Progenitor cell of endocrine pancreas (in vitro differentiated cells): Measurements from ENCODE around the gene SPAG16. TPM values are rescaled to one million over a fixed set of nuclear protein-coding genes. Genes with fewer than 3 reads are reported as not detected.
"Not testable (repeated sequence)": the region's sequence is repeated elsewhere in the genome, so short reads cannot be mapped to it uniquely, and the experiment has no call there.

Source experiments
- DNase-seq: peaks from one replicate; pipeline ENCODE4 v3.0.0; 2021; ENCODE audit warnings: low spot score; ENCODE audit not compliant: unreplicated experiment
- H3K27ac Mint-ChIP-seq: 2 replicates; pipeline ENCODE4 v1.8.0; 2021; ENCODE audit warnings: mild to moderate bottlenecking, moderate library complexity, mixed read lengths
- H3K27me3 Mint-ChIP-seq: 2 replicates; pipeline ENCODE4 v1.8.0; 2021; ENCODE audit warnings: mixed read lengths
- H3K36me3 Mint-ChIP-seq: 2 replicates; pipeline ENCODE4 v1.8.0; 2022; ENCODE audit warnings: mixed read lengths; ENCODE audit not compliant: insufficient read depth
- H3K4me1 Mint-ChIP-seq: 2 replicates; pipeline ENCODE4 v1.8.0; 2021; ENCODE audit warnings: low read depth, mixed read lengths
- H3K4me3 Mint-ChIP-seq: 2 replicates; pipeline ENCODE4 v1.8.0; 2021; ENCODE audit warnings: low read depth, mild to moderate bottlenecking, moderate library complexity, mixed read lengths
- H3K9me3 Mint-ChIP-seq: 2 replicates; pipeline ENCODE4 v1.8.0; 2021; ENCODE audit warnings: low read depth, mixed read lengths
- total RNA-seq: library from RNA; stranded (reverse); gene quantifications from 2 replicates; pipeline ENCODE4 v1.2.1, GENCODE V29; 2021
- TF ChIP-seq, protein P1 (sequence below): fragments of 200-600 bp; sonication (generic); IDR thresholded peaks from one replicate; pipeline ENCODE4 v1.5.0; 2021; ENCODE audit warnings: antibody characterized with exemption, mild to moderate bottlenecking; ENCODE audit not compliant: unreplicated experiment

The SPAG16 gene
- total RNA-seq, 1 donor from 2014 or later: 52.8 TPM

DNA sequence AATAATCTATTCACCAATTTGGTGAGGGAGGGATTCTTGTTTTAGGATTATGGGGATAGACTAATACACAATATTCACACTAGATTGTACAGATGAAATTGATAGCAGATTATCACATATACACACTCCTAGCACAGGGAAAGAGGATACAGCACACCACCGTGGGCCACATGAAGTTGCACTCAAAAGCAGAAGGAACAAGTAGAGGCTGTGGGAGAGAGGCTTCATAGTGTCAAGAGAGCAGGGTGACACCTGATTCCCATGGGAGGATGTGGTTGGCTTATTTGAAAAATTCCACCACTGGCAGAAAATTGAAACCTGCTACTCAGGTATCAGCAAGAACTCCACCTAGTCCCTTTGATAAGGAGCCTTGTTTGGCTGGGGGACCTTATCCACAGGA is 395.6 kb downstream of the SPAG16 start:
- DNase-seq: no peak
- H3K4me1 Mint-ChIP-seq: peaks cover 2% of the 10 kb centered on the region
- H3K27ac Mint-ChIP-seq: no peak overlapping the region
- H3K9me3 Mint-ChIP-seq: peaks cover 37% of the 10 kb centered on the region
- H3K27me3 Mint-ChIP-seq: no peaks in the 10 kb centered on the region
- peaks cover 10% of the 10 kb centered on the region for H3K36me3 Mint-ChIP-seq
- TF ChIP-seq, protein P1, sequence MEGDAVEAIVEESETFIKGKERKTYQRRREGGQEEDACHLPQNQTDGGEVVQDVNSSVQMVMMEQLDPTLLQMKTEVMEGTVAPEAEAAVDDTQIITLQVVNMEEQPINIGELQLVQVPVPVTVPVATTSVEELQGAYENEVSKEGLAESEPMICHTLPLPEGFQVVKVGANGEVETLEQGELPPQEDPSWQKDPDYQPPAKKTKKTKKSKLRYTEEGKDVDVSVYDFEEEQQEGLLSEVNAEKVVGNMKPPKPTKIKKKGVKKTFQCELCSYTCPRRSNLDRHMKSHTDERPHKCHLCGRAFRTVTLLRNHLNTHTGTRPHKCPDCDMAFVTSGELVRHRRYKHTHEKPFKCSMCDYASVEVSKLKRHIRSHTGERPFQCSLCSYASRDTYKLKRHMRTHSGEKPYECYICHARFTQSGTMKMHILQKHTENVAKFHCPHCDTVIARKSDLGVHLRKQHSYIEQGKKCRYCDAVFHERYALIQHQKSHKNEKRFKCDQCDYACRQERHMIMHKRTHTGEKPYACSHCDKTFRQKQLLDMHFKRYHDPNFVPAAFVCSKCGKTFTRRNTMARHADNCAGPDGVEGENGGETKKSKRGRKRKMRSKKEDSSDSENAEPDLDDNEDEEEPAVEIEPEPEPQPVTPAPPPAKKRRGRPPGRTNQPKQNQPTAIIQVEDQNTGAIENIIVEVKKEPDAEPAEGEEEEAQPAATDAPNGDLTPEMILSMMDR: no peak
- H3K4me3 Mint-ChIP-seq: no peak overlapping the region

DNA sequence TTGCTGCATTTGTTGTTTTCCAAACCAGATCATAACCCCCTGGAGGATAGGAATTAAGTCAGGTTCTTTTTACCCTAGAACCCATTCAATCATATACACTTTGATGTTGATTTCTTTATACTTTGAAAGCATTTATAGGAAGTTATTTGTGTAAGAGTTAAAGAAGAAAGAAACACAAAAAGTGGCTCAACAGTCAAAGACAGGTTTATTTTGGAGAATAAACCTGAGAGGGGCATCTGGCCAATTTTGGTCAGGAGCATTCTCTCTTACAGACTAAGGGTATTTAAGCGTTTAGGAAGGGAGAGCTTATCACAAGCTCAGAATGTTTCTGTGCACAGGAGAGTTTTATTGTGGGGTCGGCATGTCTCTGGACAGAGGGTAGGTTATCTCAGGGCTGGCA is 398.0 kb downstream of the SPAG16 start:
- Mint-ChIP-seq H3K9me3 (peaks cover 41% of the 10 kb centered on the region), H3K27me3 (no peaks in the 10 kb centered on the region)

DNA sequence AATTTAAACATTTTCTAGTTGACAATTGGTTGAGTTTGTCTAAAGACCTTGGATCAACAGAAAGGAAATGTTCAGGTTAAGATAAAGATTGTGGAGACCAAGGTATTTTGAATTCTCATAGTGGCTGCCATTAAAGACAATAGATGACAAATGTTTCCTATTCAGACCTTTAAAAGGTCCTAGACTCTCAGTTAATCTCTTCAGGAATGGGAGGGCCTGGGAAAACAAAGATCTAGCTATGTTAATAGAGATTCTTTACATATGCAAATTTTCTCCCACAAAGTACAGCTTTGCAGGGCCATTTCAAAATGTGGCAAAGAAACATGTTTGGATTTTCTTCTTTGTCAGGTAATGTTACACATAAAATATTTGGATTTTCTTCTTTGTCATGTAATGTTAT is 403.9 kb downstream of the SPAG16 start:
- Mint-ChIP-seq H3K4me1 (peaks cover 8% of the 10 kb centered on the region), H3K27me3 (no peaks in the 10 kb centered on the region), H3K36me3 (peaks cover 7% of the 10 kb centered on the region), H3K27ac (no peak overlapping the region), H3K9me3 (peaks cover 19% of the 10 kb centered on the region), H3K4me3 (no peak overlapping the region)
- no peak for DNase-seq
- TF ChIP-seq, protein P1: no peak

More for the DNA sequence above, 398.0 kb downstream of the SPAG16 start:
- Mint-ChIP-seq H3K36me3 (peaks cover 10% of the 10 kb centered on the region), H3K4me1 (peaks cover 2% of the 10 kb centered on the region), H3K4me3 (no peak overlapping the region), H3K27ac (no peak overlapping the region)
- TF ChIP-seq, protein P1: no peak
- no peak for DNase-seq

DNA sequence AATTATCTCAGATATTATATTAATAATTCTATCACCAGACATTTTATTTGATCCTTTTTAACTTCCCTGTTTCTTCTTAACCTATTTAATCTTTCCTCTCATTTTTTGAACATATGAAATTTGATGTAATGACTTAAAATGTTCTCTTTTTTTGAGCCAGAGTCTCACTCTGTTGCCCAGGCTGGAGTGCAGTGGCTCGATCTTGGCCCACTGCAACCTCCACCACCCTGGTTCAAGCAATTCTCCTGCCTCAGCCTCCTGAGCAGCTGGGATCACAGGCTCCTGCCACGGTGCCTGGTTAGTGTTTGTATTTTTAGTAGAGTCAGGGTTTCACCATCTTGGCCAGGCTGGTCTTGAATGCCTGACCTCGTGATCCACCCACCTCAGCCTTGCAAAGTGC is 404.6 kb downstream of the SPAG16 start:
- not testable (repeated sequence) for H3K27ac Mint-ChIP-seq, H3K4me1 Mint-ChIP-seq, DNase-seq, H3K4me3 Mint-ChIP-seq, H3K36me3 Mint-ChIP-seq, H3K27me3 Mint-ChIP-seq
- peaks cover 19% of the 10 kb centered on the region for H3K9me3 Mint-ChIP-seq

DNA sequence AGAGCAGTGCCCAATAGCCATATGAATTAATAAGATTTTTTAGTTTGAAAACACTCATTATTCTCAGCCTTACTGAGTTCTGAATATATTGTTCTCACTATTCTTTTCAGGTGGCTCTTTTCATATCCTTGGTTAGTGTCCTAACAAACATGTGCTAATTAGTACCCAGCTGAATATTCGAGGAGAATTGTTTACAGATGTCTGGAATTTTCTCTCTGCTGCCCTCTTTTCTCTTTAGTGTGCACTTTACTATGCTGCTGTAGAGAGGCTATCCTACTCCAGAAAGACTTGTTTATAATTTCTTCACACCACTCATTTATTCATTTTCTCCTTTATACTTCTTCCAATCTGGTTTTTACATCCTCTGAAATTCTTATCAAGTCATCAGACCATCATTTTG is 405.3 kb downstream of the SPAG16 start:
- Mint-ChIP-seq H3K4me3 (no peak overlapping the region), H3K27ac (no peak overlapping the region), H3K9me3 (peaks cover 19% of the 10 kb centered on the region), H3K4me1 (peaks cover 8% of the 10 kb centered on the region), H3K27me3 (no peaks in the 10 kb centered on the region), H3K36me3 (peaks cover 7% of the 10 kb centered on the region)
- TF ChIP-seq, protein P1: no peak
- DNase-seq: no peak

DNA sequence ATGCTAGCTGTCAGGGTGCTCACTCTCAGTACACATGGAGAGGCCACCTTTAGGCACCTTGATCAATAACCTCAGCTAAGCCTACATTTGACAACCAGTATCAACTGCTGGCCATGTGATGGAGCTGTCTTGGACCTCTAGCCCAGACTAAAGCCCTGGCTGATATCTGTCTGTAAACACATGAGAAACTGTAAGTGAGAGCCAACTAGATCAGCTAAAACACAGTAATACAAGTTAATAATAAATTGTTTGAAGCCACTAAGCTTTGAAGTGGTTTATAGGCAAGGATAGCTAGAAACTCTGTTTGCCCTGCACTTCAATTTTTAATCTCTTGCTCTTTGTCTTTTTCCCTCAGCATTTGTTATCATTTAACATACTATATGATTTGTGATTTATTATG is 407.1 kb downstream of the SPAG16 start:
- peaks cover 15% of the 10 kb centered on the region for H3K9me3 Mint-ChIP-seq
- H3K27me3 Mint-ChIP-seq: no peaks in the 10 kb centered on the region
- DNase-seq: no peak
- H3K4me1 Mint-ChIP-seq: peaks cover 8% of the 10 kb centered on the region
- no peak overlapping the region for H3K4me3 Mint-ChIP-seq
- H3K36me3 Mint-ChIP-seq: peaks cover 6% of the 10 kb centered on the region
- no peak overlapping the region for H3K27ac Mint-ChIP-seq
- TF ChIP-seq, protein P1: no peak
